A673 (cell line): ENCODE results near the gene DNMT3B. TPM values are rescaled to one million over a fixed set of nuclear protein-coding genes. Genes with fewer than 3 reads are reported as not detected.

ENCODE experiments used
- BruUV-seq: library from RNA; stranded (reverse); fragments of 400-500 nt; replicated peaks from 2 replicates; lab custom pipeline; 2021; lab: Mats Ljungman, UMichigan
- CTCF ChIA-PET: fragments of 300-600 bp; sonication (Branson Sonifier 250); formaldehyde crosslinking; loops from one replicate; lab custom pipeline; 2022; ENCODE audit warnings: antibody characterized with exemption; lab: Charles Lee
- POLR2A ChIA-PET: fragments of 300-600 bp; sonication (Branson Sonifier 250); formaldehyde crosslinking; loops from one replicate; lab custom pipeline; 2022; ENCODE audit warnings: antibody characterized with exemption; ENCODE audit not compliant: low non-redundant PET; lab: Charles Lee
- DNase-seq: peaks from one replicate; pipeline ENCODE4 v3.0.0-alpha.2; 2015; ENCODE audit warnings: low spot score
- H3K27ac ChIP-seq: fragments of 200-600 bp; sonication (generic); 2 replicates; pipeline ENCODE4 v1.5.1; 2016; ENCODE audit warnings: mixed run types, low read depth, mild to moderate bottlenecking, mixed read lengths, antibody characterized with exemption, low read length; ENCODE audit not compliant: poor library complexity, severe bottlenecking
- H3K27me3 ChIP-seq: fragments of 200-600 bp; sonication (generic); replicated peaks from 2 replicates; pipeline ENCODE4 v1.6.1; 2017; ENCODE audit warnings: mixed run types, low read depth, mild to moderate bottlenecking, mixed read lengths, antibody characterized with exemption, low read length; ENCODE audit not compliant: insufficient read depth, poor library complexity
- H3K36me3 ChIP-seq: fragments of 200-600 bp; sonication (generic); 2 replicates; pipeline ENCODE4 v1.6.1; 2016; ENCODE audit warnings: mixed run types, mild to moderate bottlenecking, mixed read lengths, antibody characterized with exemption, low read length; ENCODE audit not compliant: insufficient read depth, poor library complexity, severe bottlenecking
- H3K4me1 ChIP-seq: fragments of 200-600 bp; sonication (generic); 2 replicates; pipeline ENCODE4 v1.6.1; 2017; ENCODE audit warnings: mixed run types, mild to moderate bottlenecking, mixed read lengths, antibody characterized with exemption, low read length; ENCODE audit not compliant: insufficient read depth, poor library complexity, severe bottlenecking
- H3K4me3 ChIP-seq: fragments of 200-600 bp; sonication (generic); 2 replicates; pipeline ENCODE4 v1.5.1; 2016; ENCODE audit warnings: low read depth, mixed run types, mild to moderate bottlenecking, mixed read lengths, low read length; ENCODE audit not compliant: poor library complexity, severe bottlenecking
- H3K9me3 ChIP-seq: fragments of 200-600 bp; sonication (generic); 2 replicates; pipeline ENCODE4 v1.6.1; 2016; ENCODE audit warnings: mixed run types, low read depth, mild to moderate bottlenecking, mixed read lengths, antibody characterized with exemption, low read length; ENCODE audit not compliant: poor library complexity, severe bottlenecking
- CTCF ChIP-seq: fragments of 300-800, 200-600 bp; sonication (generic); conservative IDR thresholded peaks from 2 replicates; pipeline ENCODE4 v1.5.1; 2017; ENCODE audit warnings: low read depth, mild to moderate bottlenecking, antibody characterized with exemption, low read length, moderate library complexity, mixed read lengths
- EZH2 ChIP-seq: fragments of 200-600 bp; sonication (generic); IDR thresholded peaks from 2 replicates; pipeline ENCODE4 v1.6.1; 2017; ENCODE audit warnings: borderline replicate concordance, low read depth, mild to moderate bottlenecking, mixed read lengths, antibody characterized with exemption, low read length; ENCODE audit not compliant: poor library complexity, severe bottlenecking
- intact Hi-C: fragments of 100-400 bp; cut with micrococcal nuclease; formaldehyde crosslinking; loops from one replicate; pipeline ENCODE4 v1.10.0; 2022; ENCODE audit not compliant: unreplicated experiment
- total RNA-seq: library from RNA; stranded (reverse); gene quantifications from 2 replicates; pipeline ENCODE4 v1.2.3, GENCODE V29; 2021

Gene DNMT3B
- total RNA-seq, 1 experiment from 2014 or later: 3.8 TPM

GRCh38 chr20:32839982-32840285 is 77.7 kb downstream of the DNMT3B start:
- no peaks in the 10 kb centered on the region for H3K9me3 ChIP-seq
- intact Hi-C loops: no loop called here
- H3K27me3 ChIP-seq: no peaks in the 10 kb centered on the region
- no peak overlapping the region for H3K4me3 ChIP-seq
- H3K27ac ChIP-seq: no peak overlapping the region
- no peak for TF ChIP-seq CTCF
- no peak for TF ChIP-seq EZH2
- H3K4me1 ChIP-seq: no peaks in the 10 kb centered on the region
- CTCF ChIA-PET: no interaction called here
- no peak for DNase-seq
- H3K36me3 ChIP-seq: peaks cover 63% of the 10 kb centered on the region
- POLR2A ChIA-PET: no interaction called here
- BruUV-seq: no TSS peak

- Histone ChIP-seq H3K9me3 (no peaks in the 10 kb centered on the region), H3K27ac (no peak overlapping the region), H3K4me3 (no peak overlapping the region), H3K4me1 (no peaks in the 10 kb centered on the region), H3K36me3 (peaks cover 65% of the 10 kb centered on the region), H3K27me3 (no peaks in the 10 kb centered on the region)
- ChIA-PET CTCF (interaction anchor here (0.6 kb wide), 1 partner anchor 226 kb away, joined by 4 read pairs; no protein-coding TSS in a partner anchor), POLR2A (interaction anchor here (0.6 kb wide), 1 partner anchor 599 kb away, joined by 7 read pairs; no protein-coding TSS in a partner anchor)
- no peak for DNase-seq
- intact Hi-C loops: no loop called here
- no TSS peak for BruUV-seq
- TF ChIP-seq CTCF (no peak), EZH2 (no peak)
Measured at GRCh38 chr20:32841174-32841573, 79.0 kb downstream of the DNMT3B start.

- Histone ChIP-seq H3K4me3 (no peak overlapping the region), H3K36me3 (peaks cover 65% of the 10 kb centered on the region), H3K4me1 (no peaks in the 10 kb centered on the region), H3K9me3 (no peaks in the 10 kb centered on the region), H3K27me3 (no peaks in the 10 kb centered on the region), H3K27ac (no peak overlapping the region)
- ChIA-PET POLR2A (no interaction called here), CTCF (no interaction called here)
- BruUV-seq: no TSS peak
- intact Hi-C loops: no loop called here
- DNase-seq: no peak
- TF ChIP-seq EZH2: no peak
- TF ChIP-seq CTCF: no peak
Measured at GRCh38 chr20:32841632-32842031, 79.4 kb downstream of the DNMT3B start.
